MCF 10A (cell line): Measurements from ENCODE around the gene PAPPA2. TPM values are rescaled to one million over a fixed set of nuclear protein-coding genes. Genes with fewer than 3 reads are reported as not detected.

Experiments
- BruUV-seq: library from RNA; stranded (reverse); fragments of 400-500 nt; replicated peaks from 2 replicates; lab custom pipeline; 2021; lab: Mats Ljungman, UMichigan
- CTCF ChIA-PET: fragments of 300-600 bp; sonication (Branson Sonifier 250); formaldehyde crosslinking; extraction: SDS; loops from one replicate; lab custom pipeline; 2021; ENCODE audit warnings: antibody characterized with exemption, inconsistent platforms; lab: Yijun Ruan, JAX
- POLR2A ChIA-PET: fragments of 300-600, 350-650 bp; sonication (Branson Sonifier 250); formaldehyde crosslinking; extraction: SDS; loops from one replicate; lab custom pipeline; 2020; ENCODE audit warnings: antibody characterized with exemption, inconsistent platforms; lab: Yijun Ruan, JAX
- DNase-seq: peaks from one replicate; pipeline ENCODE4 v3.0.0-alpha.2; 2018; ENCODE audit not compliant: unreplicated experiment
- H3K27ac Mint-ChIP-seq: one replicate; pipeline ENCODE4 v1.8.0; 2022; ENCODE audit warnings: mild to moderate bottlenecking, low read depth, mixed read lengths; ENCODE audit not compliant: unreplicated experiment
- H3K27me3 Mint-ChIP-seq: one replicate; pipeline ENCODE4 v1.8.0; 2022; ENCODE audit warnings: mixed read lengths; ENCODE audit not compliant: insufficient read depth, unreplicated experiment
- H3K36me3 Mint-ChIP-seq: one replicate; pipeline ENCODE4 v1.8.0; 2022; ENCODE audit warnings: mild to moderate bottlenecking, moderate library complexity, mixed read lengths; ENCODE audit not compliant: insufficient read depth, unreplicated experiment
- H3K4me1 Mint-ChIP-seq: one replicate; pipeline ENCODE4 v1.8.0; 2022; ENCODE audit warnings: mixed read lengths; ENCODE audit not compliant: insufficient read depth, unreplicated experiment
- H3K4me3 Mint-ChIP-seq: one replicate; pipeline ENCODE4 v1.8.0; 2022; ENCODE audit warnings: mild to moderate bottlenecking, moderate library complexity, mixed read lengths; ENCODE audit not compliant: unreplicated experiment
- H3K9me3 Mint-ChIP-seq: one replicate; pipeline ENCODE4 v1.8.0; 2022; ENCODE audit warnings: mixed read lengths; ENCODE audit not compliant: unreplicated experiment
- intact Hi-C: fragments of 100-400 bp; cut with micrococcal nuclease; formaldehyde crosslinking; loops from 2 replicates; pipeline ENCODE4 v1.14.1; 2022
- total RNA-seq: library from RNA; stranded (reverse); gene quantifications from 2 replicates; pipeline ENCODE4 v1.2.3, GENCODE V29; 2022
- TF ChIP-seq, protein P1 (sequence below): fragments of 200-600 bp; IDR thresholded peaks from one replicate; pipeline ENCODE4 v1.8.0; 2022; ENCODE audit warnings: antibody characterized with exemption, mild to moderate bottlenecking; ENCODE audit not compliant: unreplicated experiment

The PAPPA2 gene
- total RNA-seq, 1 experiment from 2014 or later = 11.5 TPM

DNA sequence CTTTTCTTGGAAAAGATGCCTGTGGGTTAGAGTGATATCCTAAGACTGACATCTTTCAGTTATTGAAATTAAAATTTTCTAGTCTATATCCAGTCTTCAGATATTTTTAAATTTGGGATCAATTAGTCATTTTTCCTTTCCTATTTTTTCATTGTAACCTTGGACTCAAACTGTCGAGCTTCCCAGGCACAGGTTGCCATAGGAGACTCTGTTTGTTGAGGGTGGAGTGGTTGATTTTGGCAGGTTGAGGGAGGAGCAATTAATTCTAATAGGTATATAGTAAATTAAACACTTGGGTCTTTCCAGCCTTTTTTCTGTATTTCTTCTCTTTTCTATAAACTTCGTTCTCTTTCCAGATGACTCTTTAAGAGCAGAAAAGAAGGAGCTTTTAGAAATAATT, 374.7 kb downstream of the PAPPA2 start:
- H3K9me3 Mint-ChIP-seq = no peaks in the 10 kb centered on the region

GRCh38 chr1:176838276-176838995, 375.5 kb downstream of the PAPPA2 start:
- intact Hi-C loops = no loop called here

More for the DNA sequence above, 374.7 kb downstream of the PAPPA2 start:
- H3K4me3 Mint-ChIP-seq = no peak overlapping the region
- H3K4me1 Mint-ChIP-seq = no peaks in the 10 kb centered on the region
- TF ChIP-seq, protein P1, sequence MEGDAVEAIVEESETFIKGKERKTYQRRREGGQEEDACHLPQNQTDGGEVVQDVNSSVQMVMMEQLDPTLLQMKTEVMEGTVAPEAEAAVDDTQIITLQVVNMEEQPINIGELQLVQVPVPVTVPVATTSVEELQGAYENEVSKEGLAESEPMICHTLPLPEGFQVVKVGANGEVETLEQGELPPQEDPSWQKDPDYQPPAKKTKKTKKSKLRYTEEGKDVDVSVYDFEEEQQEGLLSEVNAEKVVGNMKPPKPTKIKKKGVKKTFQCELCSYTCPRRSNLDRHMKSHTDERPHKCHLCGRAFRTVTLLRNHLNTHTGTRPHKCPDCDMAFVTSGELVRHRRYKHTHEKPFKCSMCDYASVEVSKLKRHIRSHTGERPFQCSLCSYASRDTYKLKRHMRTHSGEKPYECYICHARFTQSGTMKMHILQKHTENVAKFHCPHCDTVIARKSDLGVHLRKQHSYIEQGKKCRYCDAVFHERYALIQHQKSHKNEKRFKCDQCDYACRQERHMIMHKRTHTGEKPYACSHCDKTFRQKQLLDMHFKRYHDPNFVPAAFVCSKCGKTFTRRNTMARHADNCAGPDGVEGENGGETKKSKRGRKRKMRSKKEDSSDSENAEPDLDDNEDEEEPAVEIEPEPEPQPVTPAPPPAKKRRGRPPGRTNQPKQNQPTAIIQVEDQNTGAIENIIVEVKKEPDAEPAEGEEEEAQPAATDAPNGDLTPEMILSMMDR = no peak
- DNase-seq = no peak
- POLR2A ChIA-PET = no interaction called here
- H3K27me3 Mint-ChIP-seq = no peaks in the 10 kb centered on the region
- no peaks in the 10 kb centered on the region for H3K36me3 Mint-ChIP-seq
- intact Hi-C loops = no loop called here
- no TSS peak for BruUV-seq
- CTCF ChIA-PET = interaction anchor here (0.6 to 2.8 kb wide), 12 partner anchors 8 to 1809 kb away, joined by 3 to 14 read pairs (median 4); no protein-coding TSS in a partner anchor
- H3K27ac Mint-ChIP-seq = no peak overlapping the region

DNA sequence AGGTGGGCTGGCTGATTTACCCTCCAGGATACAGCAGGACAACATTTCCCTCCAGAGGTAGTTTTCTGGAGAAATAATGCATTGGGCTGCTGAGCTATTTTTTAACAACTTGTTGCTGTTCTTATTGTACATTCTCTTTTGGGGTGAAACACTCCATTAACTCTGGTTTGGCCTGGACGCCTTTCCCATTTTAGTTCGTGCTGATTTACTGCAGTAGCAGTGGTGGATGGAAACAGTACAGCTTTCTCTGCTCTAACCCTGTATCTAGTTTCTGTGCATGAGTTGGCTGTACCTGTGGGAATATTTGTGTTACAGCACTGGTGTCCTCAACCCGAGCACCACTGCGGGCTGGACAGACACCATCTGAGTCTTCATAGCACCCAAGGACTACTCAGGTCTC, 376.2 kb downstream of the PAPPA2 start:
- intact Hi-C loops = no loop called here
- no peaks in the 10 kb centered on the region for H3K36me3 Mint-ChIP-seq
- H3K27me3 Mint-ChIP-seq = no peaks in the 10 kb centered on the region
- DNase-seq = no peak
- ChIA-PET CTCF (interaction anchor here (0.6 to 12.5 kb wide), 6 partner anchors 147 to 1095 kb away, joined by 3 to 140 read pairs (median 4); no protein-coding TSS in a partner anchor), POLR2A (no interaction called here)
- no TSS peak for BruUV-seq
- H3K4me3 Mint-ChIP-seq = no peak overlapping the region
- TF ChIP-seq, protein P1 = no peak
- no peaks in the 10 kb centered on the region for H3K9me3 Mint-ChIP-seq
- H3K27ac Mint-ChIP-seq = no peak overlapping the region
- H3K4me1 Mint-ChIP-seq = no peaks in the 10 kb centered on the region

More at GRCh38 chr1:176838276-176838995, 375.5 kb downstream of the PAPPA2 start:
- Mint-ChIP-seq H3K4me3 (no peak overlapping the region), H3K27ac (no peak overlapping the region), H3K36me3 (no peaks in the 10 kb centered on the region), H3K27me3 (no peaks in the 10 kb centered on the region), H3K9me3 (no peaks in the 10 kb centered on the region), H3K4me1 (no peaks in the 10 kb centered on the region)
- TF ChIP-seq, protein P1 = no peak
- DNase-seq = no peak
- ChIA-PET CTCF (interaction anchor here (0.6 to 12.5 kb wide), 9 partner anchors 30 to 764 kb away, joined by 3 to 140 read pairs (median 3); no protein-coding TSS in a partner anchor), POLR2A (no interaction called here)
- no TSS peak for BruUV-seq

GRCh38 chr1:176841238-176841637, 378.3 kb downstream of the PAPPA2 start:
- H3K27ac Mint-ChIP-seq = no peak overlapping the region
- H3K4me1 Mint-ChIP-seq = no peaks in the 10 kb centered on the region
- intact Hi-C loops = loop anchor here (5.0 to 10.0 kb wide), 2 partner anchors 1466 to 1689 kb away; no protein-coding TSS in a partner anchor
- no peaks in the 10 kb centered on the region for H3K9me3 Mint-ChIP-seq
- no peaks in the 10 kb centered on the region for H3K27me3 Mint-ChIP-seq
- H3K4me3 Mint-ChIP-seq = no peak overlapping the region
- H3K36me3 Mint-ChIP-seq = no peaks in the 10 kb centered on the region
- TF ChIP-seq, protein P1 = no peak
- no TSS peak for BruUV-seq
- no peak for DNase-seq
- POLR2A ChIA-PET = no interaction called here
- CTCF ChIA-PET = interaction anchor here (0.6 to 12.5 kb wide), 6 partner anchors 16 to 1096 kb away, joined by 3 to 140 read pairs (median 4); no protein-coding TSS in a partner anchor
